ENCODE data around the gene STARD8.

The STARD8 gene

GRCh38 chrX:68725756-68726365, 78.4 kb downstream of the STARD8 start:
- no peaks in the 10 kb centered on the region for H3K36me3 ChIP-seq (replicated peaks; ENCODE audit: low read depth, low read length)
- H2AFZ ChIP-seq (ENCODE audit: low read depth, low read length): no peak overlapping the region

DNA sequence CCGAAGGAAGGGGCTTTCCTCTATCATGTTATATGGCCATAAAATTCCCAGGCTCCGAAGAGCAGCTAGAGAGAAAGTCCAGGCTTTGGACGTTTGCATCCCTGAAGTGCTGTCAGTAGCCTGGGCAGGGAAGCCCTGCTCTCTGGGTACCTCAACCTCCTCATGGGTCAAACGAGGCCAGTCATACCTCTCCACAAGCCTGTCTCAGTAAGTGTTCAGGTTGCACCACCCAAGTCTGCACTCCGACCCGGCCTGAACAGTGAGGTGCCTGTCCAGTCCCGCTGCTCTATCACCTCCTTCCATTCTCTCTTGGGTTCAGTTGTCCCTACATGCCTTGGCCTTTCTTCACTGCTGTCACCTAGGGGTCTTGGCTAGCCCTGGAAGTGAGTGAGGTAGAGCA, 78.9 kb downstream of the STARD8 start:
- no peak overlapping the region for H3K9ac ChIP-seq (ENCODE audit: low read length)
- TF ChIP-seq CTCF (IDR thresholded peaks at IDR 0.05; ENCODE audit: low read depth, low read length) (no peak), EZH2phosphoT487 (IDR thresholded peaks at IDR 0.05; ENCODE audit: low read depth) (no peak)
- H3K27ac ChIP-seq (ENCODE audit: low read length): no peak overlapping the region

More at GRCh38 chrX:68725756-68726365, 78.4 kb downstream of the STARD8 start:
- H3K9me3 ChIP-seq (ENCODE audit: insufficient read depth, low read length): no peaks in the 10 kb centered on the region
- H3K4me3 ChIP-seq (ENCODE audit: low read length): no peak overlapping the region
- H3K79me2 ChIP-seq (ENCODE audit: low read length): no peaks in the 10 kb centered on the region
- H3K4me1 ChIP-seq (ENCODE audit: low read length): peaks cover 7% of the 10 kb centered on the region
- H3K27me3 ChIP-seq (ENCODE audit: low read depth, low read length): no peaks in the 10 kb centered on the region
- H3K4me2 ChIP-seq (ENCODE audit: low read length): no peak overlapping the region
- TF ChIP-seq CTCF (IDR thresholded peaks at IDR 0.05; ENCODE audit: low read depth, low read length) (no peak), EZH2phosphoT487 (IDR thresholded peaks at IDR 0.05; ENCODE audit: low read depth) (no peak)
- H4K20me1 ChIP-seq (ENCODE audit: insufficient read depth, low read length): no peaks in the 10 kb centered on the region
- no peak overlapping the region for H3K9ac ChIP-seq (ENCODE audit: low read length)
- H3K27ac ChIP-seq (ENCODE audit: low read length): no peak overlapping the region

GRCh38 chrX:68727696-68728095, 80.2 kb downstream of the STARD8 start:
- H4K20me1 ChIP-seq (ENCODE audit: insufficient read depth, low read length): no peaks in the 10 kb centered on the region
- H3K4me2 ChIP-seq (ENCODE audit: low read length): no peak overlapping the region
- no peak overlapping the region for H2AFZ ChIP-seq (ENCODE audit: low read depth, low read length)
- H3K27me3 ChIP-seq (ENCODE audit: low read depth, low read length): no peaks in the 10 kb centered on the region
- no peaks in the 10 kb centered on the region for H3K9me3 ChIP-seq (ENCODE audit: insufficient read depth, low read length)
- no peak overlapping the region for H3K4me3 ChIP-seq (ENCODE audit: low read length)
- no peak overlapping the region for H3K27ac ChIP-seq (ENCODE audit: low read length)
- TF ChIP-seq CTCF (IDR thresholded peaks at IDR 0.05; ENCODE audit: low read depth, low read length) (no peak), EZH2phosphoT487 (IDR thresholded peaks at IDR 0.05; ENCODE audit: low read depth) (no peak)
- H3K79me2 ChIP-seq (ENCODE audit: low read length): no peaks in the 10 kb centered on the region
- no peak overlapping the region for H3K9ac ChIP-seq (ENCODE audit: low read length)
- H3K4me1 ChIP-seq (ENCODE audit: low read length): peaks cover 8% of the 10 kb centered on the region
- no peaks in the 10 kb centered on the region for H3K36me3 ChIP-seq (replicated peaks; ENCODE audit: low read depth, low read length)

More for the DNA sequence above, 78.9 kb downstream of the STARD8 start:
- H3K36me3 ChIP-seq (replicated peaks; ENCODE audit: low read depth, low read length): no peaks in the 10 kb centered on the region
- no peak overlapping the region for H3K4me2 ChIP-seq (ENCODE audit: low read length)
- H3K4me1 ChIP-seq (ENCODE audit: low read length): peaks cover 7% of the 10 kb centered on the region
- no peaks in the 10 kb centered on the region for H3K27me3 ChIP-seq (ENCODE audit: low read depth, low read length)
- no peak overlapping the region for H2AFZ ChIP-seq (ENCODE audit: low read depth, low read length)
- no peak overlapping the region for H3K4me3 ChIP-seq (ENCODE audit: low read length)
- no peaks in the 10 kb centered on the region for H3K9me3 ChIP-seq (ENCODE audit: insufficient read depth, low read length)
- no peaks in the 10 kb centered on the region for H4K20me1 ChIP-seq (ENCODE audit: insufficient read depth, low read length)
- H3K79me2 ChIP-seq (ENCODE audit: low read length): no peaks in the 10 kb centered on the region

GRCh38 chrX:68728186-68728585, 80.7 kb downstream of the STARD8 start:
- H3K9me3 ChIP-seq (ENCODE audit: insufficient read depth, low read length): no peaks in the 10 kb centered on the region
- no peak overlapping the region for H3K9ac ChIP-seq (ENCODE audit: low read length)
- no peaks in the 10 kb centered on the region for H3K36me3 ChIP-seq (replicated peaks; ENCODE audit: low read depth, low read length)
- H3K27ac ChIP-seq (ENCODE audit: low read length): no peak overlapping the region
- H3K4me3 ChIP-seq (ENCODE audit: low read length): no peak overlapping the region
- H3K79me2 ChIP-seq (ENCODE audit: low read length): no peaks in the 10 kb centered on the region
- TF ChIP-seq CTCF (IDR thresholded peaks at IDR 0.05; ENCODE audit: low read depth, low read length) (no peak), EZH2phosphoT487 (IDR thresholded peaks at IDR 0.05; ENCODE audit: low read depth) (no peak)
- H4K20me1 ChIP-seq (ENCODE audit: insufficient read depth, low read length): no peaks in the 10 kb centered on the region
- no peak overlapping the region for H2AFZ ChIP-seq (ENCODE audit: low read depth, low read length)
- no peak overlapping the region for H3K4me2 ChIP-seq (ENCODE audit: low read length)
- H3K4me1 ChIP-seq (ENCODE audit: low read length): peaks cover 9% of the 10 kb centered on the region
- H3K27me3 ChIP-seq (ENCODE audit: low read depth, low read length): no peaks in the 10 kb centered on the region

Measured in OCI-LY3 (cell line).